Natural killer cell (primary cell): Measurements from ENCODE around the gene RALGDS. TPM values are rescaled to one million over a fixed set of nuclear protein-coding genes. Genes with fewer than 3 reads are reported as not detected.
A peak's percentile ranks its signal among the peaks of the same experiment; 100 is the strongest.

ENCODE experiments used
- ATAC-seq, 3 donors: fragments of 150-1000 bp in 2 of 3; fragments of 200-7000 bp in 1 of 3; cut with Tn5 transposase; 1 replicate in 1 of 3; 2 replicates in 2 of 3; pipeline ENCODE4 v1.10.0; 2021; ENCODE audit warnings: mild to moderate bottlenecking in 2 of 3, moderate library complexity in 2 of 3
- DNase-seq, 2 donors: peaks; one replicate each; pipeline versions ENCODE4 v3.0.0 to v3.0.0-alpha.2; 2013 to 2021; ENCODE audit warnings: mixed read lengths in 1 of 2
- H3K27ac ChIP-seq: one replicate; pipeline ENCODE4 v1.5.1; 2013; ENCODE audit warnings: mild to moderate bottlenecking, low read length
- H3K27me3 ChIP-seq: one replicate; pipeline ENCODE4 v1.6.1; 2013; ENCODE audit warnings: low read length; ENCODE audit not compliant: control insufficient read depth, insufficient read depth
- H3K36me3 ChIP-seq: one replicate; pipeline ENCODE4 v1.6.1; 2013; ENCODE audit warnings: low read length; ENCODE audit not compliant: control insufficient read depth, insufficient read depth
- H3K4me1 ChIP-seq: one replicate; pipeline ENCODE4 v1.6.1; 2013; ENCODE audit warnings: low read length; ENCODE audit not compliant: control insufficient read depth, insufficient read depth
- H3K4me3 ChIP-seq: one replicate; pipeline ENCODE4 v1.5.1; 2013; ENCODE audit warnings: low read length
- H3K9me3 ChIP-seq: one replicate; pipeline ENCODE4 v1.6.1; 2013; ENCODE audit warnings: low read length; ENCODE audit not compliant: control insufficient read depth, insufficient read depth
- H3K27ac Mint-ChIP-seq, 2 donors: one replicate each; pipeline ENCODE4 v1.8.0; 2022; ENCODE audit warnings: mild to moderate bottlenecking in 2 of 2, mixed read lengths in 2 of 2, moderate library complexity in 1 of 2
- H3K27me3 Mint-ChIP-seq, 2 donors: one replicate each; pipeline ENCODE4 v1.8.0; 2022; ENCODE audit warnings: low read depth in 2 of 2, mixed read lengths in 2 of 2
- H3K36me3 Mint-ChIP-seq: one replicate; pipeline ENCODE4 v1.8.0; 2022; ENCODE audit warnings: mixed read lengths
- H3K4me1 Mint-ChIP-seq, 2 donors: one replicate each; pipeline ENCODE4 v1.8.0; 2022; ENCODE audit warnings: mixed read lengths in 2 of 2
- H3K4me3 Mint-ChIP-seq: one replicate; pipeline ENCODE4 v1.8.0; 2022; ENCODE audit warnings: mild to moderate bottlenecking, moderate library complexity, mixed read lengths
- H3K9me3 Mint-ChIP-seq, 2 donors: one replicate each; pipeline ENCODE4 v1.8.0; 2022; ENCODE audit warnings: mixed read lengths in 2 of 2
- CTCF ChIP-seq: fragments of 200-600 bp; IDR thresholded peaks from one replicate; pipeline ENCODE4 v1.8.0; 2022; ENCODE audit warnings: antibody characterized with exemption
- WGBS: methylation state at CpG from one replicate; pipeline ENCODE4 v1.1.7; 2013; ENCODE audit warnings: missing lambda C conversion rate; ENCODE audit not compliant: insufficient coverage; 5-methylcytosine and 5-hydroxymethylcytosine counted together
- intact Hi-C: fragments of 100-400 bp; cut with micrococcal nuclease; formaldehyde crosslinking; loops from one replicate; pipeline ENCODE4 v1.14.2; 2022
- total RNA-seq, 4 donors: library from RNA; stranded (reverse); fragments of 120-200 nt in 1 of 4; gene quantifications; one replicate each; pipeline versions ENCODE4 v1.2.3 to v1.2.4, GENCODE V29; 2013 to 2022

The RALGDS gene
- total RNA-seq, 3 donors from 2014 or later (not counting 1 experiment from before 2014, with no cell fraction given): 206 to 250 (median 208) TPM

GRCh38 chr9:133118179-133118520, 2.9 kb downstream of the RALGDS start:
- DNase-seq (no peak), ATAC-seq (no peak)
- intact Hi-C loops: no loop called here
- H3K36me3 Mint-ChIP-seq: no peaks in the 10 kb centered on the region
- TF ChIP-seq CTCF: no peak
- WGBS: 97% methylated on average over 3 of the region's 3 CpGs
- H3K27me3 Mint-ChIP-seq: no peaks in the 10 kb centered on the region
- H3K36me3 ChIP-seq: no peaks in the 10 kb centered on the region
- H3K4me1 Mint-ChIP-seq: peaks cover 51 to 64% of the 10 kb centered on the region in 2 donors
- peak overlapping the region; percentile 80 to 97 for H3K27ac Mint-ChIP-seq
- peaks cover 95% of the 10 kb centered on the region for H3K4me1 ChIP-seq
- no peaks in the 10 kb centered on the region for H3K9me3 ChIP-seq
- no peak overlapping the region for H3K4me3 ChIP-seq
- peak overlapping the region; percentile 67 for H3K4me3 Mint-ChIP-seq
- H3K9me3 Mint-ChIP-seq: no peaks in the 10 kb centered on the region
- H3K27ac ChIP-seq: no peak overlapping the region
- H3K27me3 ChIP-seq: no peaks in the 10 kb centered on the region

GRCh38 chr9:133117271-133118178, 3.5 kb downstream of the RALGDS start:
- intact Hi-C loops: no loop called here
- Mint-ChIP-seq H3K4me3 (peak overlapping the region; percentile 25), H3K4me1 (peaks cover 56 to 64% of the 10 kb centered on the region in 2 donors), H3K9me3 (no peaks in the 10 kb centered on the region), H3K27me3 (no peaks in the 10 kb centered on the region), H3K27ac (peak overlapping the region; percentile 80 to 97), H3K36me3 (no peaks in the 10 kb centered on the region)
- Histone ChIP-seq H3K36me3 (no peaks in the 10 kb centered on the region), H3K27ac (no peak overlapping the region), H3K27me3 (no peaks in the 10 kb centered on the region), H3K9me3 (no peaks in the 10 kb centered on the region), H3K4me1 (peaks cover 95% of the 10 kb centered on the region), H3K4me3 (no peak overlapping the region)
- DNase-seq (no peak), ATAC-seq (no peak)
- TF ChIP-seq CTCF: no peak
- WGBS: 90% methylated on average over 18 of the region's 18 CpGs

GRCh38 chr9:133116346-133117231, 4.5 kb downstream of the RALGDS start:
- no peak overlapping the region for H3K4me3 Mint-ChIP-seq
- H3K4me1 Mint-ChIP-seq: peaks cover 54 to 63% of the 10 kb centered on the region in 2 donors
- peaks cover 93% of the 10 kb centered on the region for H3K4me1 ChIP-seq
- intact Hi-C loops: no loop called here
- 87% methylated on average over 20 of the region's 20 CpGs for WGBS
- no peak overlapping the region for H3K27ac ChIP-seq
- no peaks in the 10 kb centered on the region for H3K9me3 Mint-ChIP-seq
- no peaks in the 10 kb centered on the region for H3K27me3 ChIP-seq
- ATAC-seq: no peak
- no peak for TF ChIP-seq CTCF
- no peaks in the 10 kb centered on the region for H3K9me3 ChIP-seq
- no peak overlapping the region for H3K4me3 ChIP-seq
- no peaks in the 10 kb centered on the region for H3K27me3 Mint-ChIP-seq
- H3K36me3 ChIP-seq: peaks cover 6% of the 10 kb centered on the region
- H3K27ac Mint-ChIP-seq: peak overlapping the region; percentile 94 to 97
- DNase-seq: no peak
- H3K36me3 Mint-ChIP-seq: no peaks in the 10 kb centered on the region
